ENCODE results near the gene HGFAC.
A peak's percentile ranks its signal among the peaks of the same experiment; 100 is the strongest.
"Not testable (repeated sequence)": the region's sequence is repeated elsewhere in the genome, so short reads cannot be mapped to it uniquely, and the experiment has no call there.

Gene HGFAC

GRCh38 chr4:3444351-3445110 lies 2.8 kb downstream of the HGFAC start:
- no peak for DNase-seq

- no peak for DNase-seq
Measured at GRCh38 chr4:3445111-3445820, 3.5 kb downstream of the HGFAC start.

GRCh38 chr4:3445829-3446545 lies 4.2 kb downstream of the HGFAC start:
- DNase-seq: no peak

GRCh38 chr4:3446631-3447320 lies 5.0 kb downstream of the HGFAC start:
- DNase-seq: no peak

GRCh38 chr4:3447431-3448395 lies 5.9 kb downstream of the HGFAC start:
- DNase-seq: no peak

GRCh38 chr4:3449047-3449573 lies 7.3 kb downstream of the HGFAC start:
- no peak for DNase-seq

GRCh38 chr4:3449574-3450534 lies 8.1 kb downstream of the HGFAC start:
- DNase-seq: no peak

- no peak for DNase-seq
Measured at GRCh38 chr4:3450643-3451042, 8.9 kb downstream of the HGFAC start.

- DNase-seq: no peak
Measured at GRCh38 chr4:3451956-3452355, 10.2 kb downstream of the HGFAC start.

GRCh38 chr4:3452376-3452775 lies 10.6 kb downstream of the HGFAC start:
- DNase-seq: no peak

- not testable (repeated sequence) for DNase-seq
Measured at GRCh38 chr4:3455596-3455995, 13.8 kb downstream of the HGFAC start.

- no peak for DNase-seq
Measured at GRCh38 chr4:3458371-3458770, 16.6 kb downstream of the HGFAC start.

GRCh38 chr4:3459156-3459555 lies 17.4 kb downstream of the HGFAC start:
- not testable (repeated sequence) for DNase-seq

GRCh38 chr4:3460926-3461325 lies 19.2 kb downstream of the HGFAC start:
- DNase-seq: no peak

GRCh38 chr4:3461515-3462291 lies 19.9 kb downstream of the HGFAC start:
- peak; percentile 67 for DNase-seq

- no peak for DNase-seq
Measured at GRCh38 chr4:3462321-3462789, 20.6 kb downstream of the HGFAC start.

- no peak for DNase-seq
Measured at GRCh38 chr4:3462790-3463415, 21.1 kb downstream of the HGFAC start, which contains the start of gene DOK7. Gene DOK7 (plus strand): TSS chr4:3463306. CDS start chr4:3463376, 70 bp downstream.

- no peak for DNase-seq
Measured at GRCh38 chr4:3463556-3464348, 22.0 kb downstream of the HGFAC start.

All from left hindlimb (tissue), 1 donor.